Ectodermal cell (in vitro differentiated cells): ENCODE measurements around the gene KIF6.
"Not testable (repeated sequence)": the region's sequence is repeated elsewhere in the genome, so short reads cannot be mapped to it uniquely, and the experiment has no call there.

ENCODE experiments used
- H3K27ac ChIP-seq: 2 replicates; pipeline ENCODE4 v1.7.0; 2013; ENCODE audit warnings: mild to moderate bottlenecking, low read depth, low read length; ENCODE audit not compliant: insufficient read depth, poor library complexity, severe bottlenecking
- H3K27me3 ChIP-seq: 2 replicates; pipeline ENCODE4 v1.7.0; 2013; ENCODE audit warnings: mild to moderate bottlenecking, low read length; ENCODE audit not compliant: insufficient read depth, control insufficient read depth, poor library complexity, severe bottlenecking
- H3K36me3 ChIP-seq: one replicate; pipeline ENCODE4 v1.7.0; 2013; ENCODE audit warnings: low read length; ENCODE audit not compliant: control insufficient read depth, insufficient read depth
- H3K4me1 ChIP-seq: one replicate; pipeline ENCODE4 v1.7.0; 2013; ENCODE audit warnings: low read length; ENCODE audit not compliant: control insufficient read depth, insufficient read depth
- H3K4me3 ChIP-seq: 2 replicates; pipeline ENCODE4 v1.7.0; 2013; ENCODE audit warnings: low read depth, low read length, control low read depth; ENCODE audit not compliant: insufficient read depth
- H3K9me3 ChIP-seq: 2 replicates; pipeline ENCODE4 v1.7.0; 2013; ENCODE audit warnings: mild to moderate bottlenecking, low read length, moderate library complexity; ENCODE audit not compliant: control insufficient read depth
- WGBS, 2 experiments: methylation state at CpG; one replicate each; pipeline ENCODE4 v1.1.7; 2013; ENCODE audit warnings: missing lambda C conversion rate in 2 of 2; 5-methylcytosine and 5-hydroxymethylcytosine counted together

KIF6 gene

DNA sequence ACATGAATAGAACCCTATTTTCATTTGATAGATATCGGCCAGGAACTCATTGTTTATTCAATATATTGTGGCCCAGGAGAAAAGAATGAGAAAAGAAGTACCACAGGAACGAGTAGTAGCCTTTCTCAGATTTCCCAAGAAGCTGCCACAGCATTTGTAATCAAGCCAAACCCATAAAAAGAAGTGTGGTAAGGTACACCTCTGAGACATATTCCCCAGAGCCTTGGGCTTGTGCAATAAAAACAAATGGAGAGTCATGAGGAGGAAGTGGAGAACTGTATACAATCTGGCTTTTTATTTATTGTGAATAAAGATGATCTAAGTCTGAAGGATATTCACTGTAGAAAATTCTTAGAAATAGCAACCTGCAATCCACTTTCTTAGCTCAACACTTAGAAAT is 36.7 kb downstream of the KIF6 start:
- H3K36me3 ChIP-seq: no peaks in the 10 kb centered on the region

DNA sequence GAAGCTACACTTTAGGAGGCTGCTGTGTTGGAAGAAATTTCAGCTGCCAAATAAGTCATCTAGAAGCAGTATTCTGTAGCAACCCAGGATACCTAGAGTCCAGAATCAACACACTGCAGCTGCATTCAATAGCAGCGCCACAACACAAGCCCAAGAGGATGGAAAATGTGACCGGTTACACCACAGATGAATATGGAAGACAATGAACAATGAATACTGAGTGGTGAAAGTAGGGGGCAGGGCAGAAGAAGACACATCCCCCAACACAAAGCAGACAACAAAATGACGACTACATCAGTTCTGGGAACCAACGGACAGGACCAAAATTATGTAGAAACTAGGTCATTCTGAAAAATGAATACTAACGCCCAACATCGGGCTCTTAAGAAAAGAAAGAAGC is 38.2 kb downstream of the KIF6 start:
- Histone ChIP-seq H3K27me3 (no peaks in the 10 kb centered on the region), H3K27ac (no peak overlapping the region), H3K9me3 (no peaks in the 10 kb centered on the region), H3K4me1 (no peaks in the 10 kb centered on the region), H3K4me3 (no peak overlapping the region), H3K36me3 (no peaks in the 10 kb centered on the region)
- WGBS, 2 experiments: 90 to 94% methylated on average over 6 of the region's 6 CpGs

More for the DNA sequence above, 36.7 kb downstream of the KIF6 start:
- H3K27me3 ChIP-seq: no peaks in the 10 kb centered on the region
- H3K4me3 ChIP-seq: no peak overlapping the region
- no peaks in the 10 kb centered on the region for H3K9me3 ChIP-seq
- no peak overlapping the region for H3K27ac ChIP-seq
- H3K4me1 ChIP-seq: no peaks in the 10 kb centered on the region
- 89% methylated on average over 2 of the region's 2 CpGs for WGBS, 2 experiments

DNA sequence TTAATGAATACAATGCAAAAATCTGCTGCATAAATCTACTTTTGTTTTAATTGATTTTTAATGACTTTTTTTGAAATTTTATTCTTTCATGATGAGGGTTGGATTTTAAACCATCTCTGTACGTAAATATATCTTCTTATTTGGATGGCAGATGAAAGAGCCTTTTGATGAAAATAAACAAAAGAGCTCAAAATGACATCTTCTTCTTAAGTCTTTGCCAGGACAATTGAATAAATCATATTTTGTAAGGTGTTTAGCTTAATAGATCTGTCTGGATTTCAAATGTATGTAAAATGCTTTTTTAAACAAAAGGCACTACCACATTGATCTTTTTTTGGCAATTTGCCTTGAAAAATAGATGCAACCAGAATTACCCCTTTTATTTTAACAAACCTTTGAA is 39.3 kb downstream of the KIF6 start:
- Histone ChIP-seq H3K27ac (no peak overlapping the region), H3K4me1 (no peaks in the 10 kb centered on the region), H3K4me3 (no peak overlapping the region), H3K27me3 (no peaks in the 10 kb centered on the region), H3K36me3 (no peaks in the 10 kb centered on the region), H3K9me3 (no peaks in the 10 kb centered on the region)
- WGBS, 2 experiments: 91% methylated on average over 1 of the region's 1 CpG; no CpG with 5 or more reads in 1 of the 2 experiments

DNA sequence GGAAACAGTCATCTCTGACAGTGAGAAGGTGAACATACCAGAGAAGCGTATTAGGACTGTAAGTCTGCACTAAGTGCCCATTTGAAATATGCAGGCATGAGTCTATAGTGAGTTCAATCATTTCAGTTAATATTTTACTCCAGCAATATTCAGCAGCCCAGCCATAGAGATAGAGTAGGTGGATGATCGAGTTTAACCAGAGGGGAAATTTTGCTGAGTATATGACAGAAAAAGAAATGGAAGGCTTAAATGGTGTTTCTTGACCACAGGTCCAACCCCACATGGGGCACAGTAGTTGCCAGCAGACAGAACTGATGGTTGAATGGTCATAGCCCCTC is 39.8 kb downstream of the KIF6 start:
- Histone ChIP-seq H3K36me3 (no peaks in the 10 kb centered on the region), H3K9me3 (no peaks in the 10 kb centered on the region), H3K4me1 (no peaks in the 10 kb centered on the region), H3K27me3 (no peaks in the 10 kb centered on the region), H3K27ac (no peak overlapping the region), H3K4me3 (no peak overlapping the region)
- WGBS, 2 experiments: 89 to 100% methylated on average over 2 of the region's 2 CpGs

DNA sequence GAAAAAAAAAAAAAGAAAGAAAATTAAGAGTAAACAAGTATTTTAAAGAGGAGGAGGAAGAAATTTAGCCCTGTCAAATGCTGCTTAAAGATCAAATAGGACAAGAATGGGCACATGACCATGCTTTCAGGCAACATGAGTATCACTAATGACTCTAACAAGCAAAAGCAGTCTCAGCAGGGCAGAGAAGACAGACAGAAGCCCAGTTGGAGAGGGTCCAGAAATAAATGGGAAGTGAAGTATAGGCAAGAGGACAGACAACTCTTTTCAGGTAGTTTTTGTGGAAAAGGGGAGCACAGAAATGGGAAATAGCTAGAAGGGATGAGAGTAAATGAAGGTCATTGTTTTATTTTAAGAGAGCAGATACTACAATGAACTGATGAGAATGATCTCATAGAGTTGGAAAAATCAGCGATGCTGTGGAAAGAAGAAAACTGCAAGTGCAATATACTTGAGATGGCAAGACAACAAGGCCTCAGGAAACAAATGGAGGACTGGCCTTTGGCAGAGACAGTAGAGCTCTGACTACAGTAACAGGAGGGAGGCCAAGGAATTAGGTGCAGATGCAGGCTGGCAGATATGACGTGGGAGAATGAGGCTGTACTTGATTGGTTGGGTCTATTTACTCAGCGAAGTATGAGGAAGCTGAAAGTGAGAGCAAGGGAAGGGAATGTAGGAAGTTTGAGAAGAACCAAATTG is 40.3 kb downstream of the KIF6 start:
- Histone ChIP-seq H3K4me1 (no peaks in the 10 kb centered on the region), H3K4me3 (no peak overlapping the region), H3K27ac (no peak overlapping the region), H3K36me3 (no peaks in the 10 kb centered on the region), H3K9me3 (no peaks in the 10 kb centered on the region), H3K27me3 (no peaks in the 10 kb centered on the region)
- WGBS, 2 experiments: 89 to 94% methylated on average over 3 of the region's 3 CpGs

DNA sequence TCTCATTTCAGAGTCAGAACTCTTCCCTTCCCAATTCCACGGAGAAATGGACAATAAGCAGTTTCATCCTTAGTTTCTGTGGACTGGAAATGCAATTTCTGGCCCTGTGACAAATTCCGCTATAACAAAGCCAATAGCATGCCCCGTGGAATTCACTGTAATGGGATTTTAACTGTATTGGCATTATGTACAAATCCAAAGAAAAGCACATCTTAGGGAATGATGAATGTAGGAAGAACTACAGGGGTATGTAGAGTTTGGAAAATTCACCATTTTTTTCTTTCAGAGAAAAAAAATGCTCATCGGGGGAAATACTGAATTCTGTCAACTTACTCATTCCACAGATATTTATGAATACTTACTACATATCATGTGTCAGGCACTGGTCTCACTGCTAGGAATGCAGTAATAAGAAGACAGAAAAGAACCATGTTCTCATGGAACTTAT is 43.5 kb downstream of the KIF6 start:
- no peaks in the 10 kb centered on the region for H3K4me1 ChIP-seq
- H3K4me3 ChIP-seq: no peak overlapping the region
- H3K9me3 ChIP-seq: no peaks in the 10 kb centered on the region
- no peaks in the 10 kb centered on the region for H3K27me3 ChIP-seq
- WGBS, 2 experiments: 48 to 56% methylated on average over 4 of the region's 4 CpGs
- no peaks in the 10 kb centered on the region for H3K36me3 ChIP-seq
- no peak overlapping the region for H3K27ac ChIP-seq

DNA sequence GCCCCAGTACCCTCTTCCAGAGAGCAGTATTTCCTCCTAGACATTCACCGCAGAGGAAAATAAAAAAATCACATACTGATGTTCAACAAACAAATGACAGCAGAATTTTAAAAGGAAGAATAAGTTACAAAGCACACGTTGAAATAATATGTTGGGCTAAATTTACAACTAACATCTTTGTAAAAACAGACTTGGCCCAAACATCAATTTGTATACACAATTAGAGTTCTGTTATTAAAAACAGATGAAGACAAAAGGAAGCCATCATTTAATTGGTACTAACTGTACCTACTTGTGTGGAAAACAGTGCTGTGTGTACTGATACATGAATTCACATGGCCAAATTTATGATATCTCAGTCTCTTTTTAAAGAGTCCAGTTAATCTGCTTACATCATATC is 46.3 kb downstream of the KIF6 start:
- WGBS, 2 experiments: 93 to 100% methylated on average over 1 to 2 of the region's 2 CpGs
- H3K36me3 ChIP-seq: no peaks in the 10 kb centered on the region

DNA sequence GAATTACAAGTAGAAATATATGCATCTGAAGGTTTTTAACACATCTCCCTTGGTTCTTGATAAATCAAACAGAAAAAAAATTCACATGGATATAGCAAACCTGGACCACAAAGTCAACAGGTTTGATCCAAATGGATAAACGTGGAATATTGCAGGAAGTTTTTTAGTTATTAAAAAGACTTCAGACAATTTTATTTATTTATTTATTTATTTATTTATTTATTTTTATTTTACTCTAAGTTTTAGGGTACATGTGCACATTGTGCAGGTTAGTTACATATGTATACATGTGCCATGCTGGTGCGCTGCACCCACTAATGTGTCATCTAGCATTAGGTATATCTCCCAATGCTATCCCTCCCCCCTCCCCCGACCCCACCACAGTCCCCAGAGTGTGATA is 47.9 kb downstream of the KIF6 start:
- no CpG with 5 or more reads among the region's 3 CpGs for WGBS, 2 experiments
- H3K4me3 ChIP-seq, H3K9me3 ChIP-seq, H3K4me1 ChIP-seq, H3K36me3 ChIP-seq, H3K27me3 ChIP-seq, H3K27ac ChIP-seq: not testable (repeated sequence)

More for the DNA sequence above, 46.3 kb downstream of the KIF6 start:
- no peaks in the 10 kb centered on the region for H3K27me3 ChIP-seq
- H3K27ac ChIP-seq: no peak overlapping the region
- H3K4me1 ChIP-seq: no peaks in the 10 kb centered on the region
- H3K4me3 ChIP-seq: no peak overlapping the region
- H3K9me3 ChIP-seq: no peaks in the 10 kb centered on the region

DNA sequence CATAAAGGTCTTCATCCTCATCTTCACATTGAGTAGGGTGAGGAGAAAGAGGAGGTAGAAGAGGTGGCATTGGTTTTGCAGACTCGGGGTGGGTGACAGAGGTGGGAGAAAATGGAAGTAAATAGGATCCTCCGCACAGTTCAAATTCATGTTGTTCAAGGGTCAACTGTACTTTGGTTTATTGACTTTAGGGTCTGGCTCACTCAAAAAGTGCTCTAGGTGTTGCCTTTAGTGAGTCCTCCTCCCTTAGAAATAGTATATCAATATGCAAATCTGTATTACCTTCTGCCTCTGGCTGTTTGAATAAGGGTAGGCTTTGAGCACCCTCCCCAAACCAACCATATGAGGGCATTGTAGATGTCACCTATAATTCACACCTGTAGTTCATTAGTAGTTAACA is 54.7 kb downstream of the KIF6 start:
- Histone ChIP-seq H3K4me3 (no peak overlapping the region), H3K27me3 (no peaks in the 10 kb centered on the region), H3K4me1 (no peaks in the 10 kb centered on the region)

DNA sequence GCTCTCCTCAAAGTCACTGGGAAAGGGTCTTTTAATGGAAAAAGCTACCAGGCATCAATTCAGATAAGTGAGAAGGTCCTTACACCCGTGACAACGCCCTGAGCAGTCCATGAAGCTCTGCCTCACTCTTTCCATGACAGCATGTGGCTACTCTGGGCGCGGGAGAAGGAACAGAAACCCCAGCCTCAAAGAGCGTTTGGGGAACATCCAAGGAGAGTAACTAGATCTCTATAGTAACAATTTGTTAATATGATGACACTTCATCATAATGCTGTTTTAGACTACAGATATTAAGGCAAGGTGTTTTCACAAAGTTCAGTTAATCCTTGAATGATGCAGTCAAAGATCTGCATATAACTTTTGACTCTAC is 55.2 kb downstream of the KIF6 start:
- Histone ChIP-seq H3K9me3 (no peaks in the 10 kb centered on the region), H3K36me3 (no peaks in the 10 kb centered on the region), H3K27me3 (no peaks in the 10 kb centered on the region), H3K4me1 (no peaks in the 10 kb centered on the region), H3K27ac (no peak overlapping the region), H3K4me3 (no peak overlapping the region)
- 96 to 97% methylated on average over 5 of the region's 5 CpGs for WGBS, 2 experiments

More for the DNA sequence above, 54.7 kb downstream of the KIF6 start:
- no peaks in the 10 kb centered on the region for H3K36me3 ChIP-seq
- H3K9me3 ChIP-seq: no peaks in the 10 kb centered on the region
- no peak overlapping the region for H3K27ac ChIP-seq
- WGBS, 2 experiments: 94 to 97% methylated on average over 2 of the region's 2 CpGs
